Right ventricle myocardium superior (tissue), 1 donor: ENCODE data around the gene RPL36A. TPM values are rescaled to one million over a fixed set of nuclear protein-coding genes. Genes with fewer than 3 reads are reported as not detected.

Source experiments
- ATAC-seq: fragments of 200-7000 bp; cut with Tn5 transposase; one replicate; pipeline ENCODE4 v1.9.1; 2020; ENCODE audit warnings: mild to moderate bottlenecking; ENCODE audit not compliant: poor library complexity
- DNase-seq: peaks from one replicate; pipeline ENCODE4 v3.0.0-alpha.2; 2020
- intact Hi-C: fragments of 100-400 bp; cut with DNase I; formaldehyde crosslinking; loops from one replicate; pipeline ENCODE4 v1.11.2; 2022
- total RNA-seq: library from RNA; stranded (reverse); fragmentation: NEBNext Ultra II Directional; extraction: Animal tissue kit (Norgen Biotek cat#: 25700); gene quantifications from one replicate; pipeline ENCODE4 v1.2.1, GENCODE V29; 2021
- donor health status: DM: no; HTN: yes; CAD: no; lungs with severe emphysema.

RPL36A gene
- total RNA-seq, 1 donor from 2014 or later: 72.0 TPM

DNA sequence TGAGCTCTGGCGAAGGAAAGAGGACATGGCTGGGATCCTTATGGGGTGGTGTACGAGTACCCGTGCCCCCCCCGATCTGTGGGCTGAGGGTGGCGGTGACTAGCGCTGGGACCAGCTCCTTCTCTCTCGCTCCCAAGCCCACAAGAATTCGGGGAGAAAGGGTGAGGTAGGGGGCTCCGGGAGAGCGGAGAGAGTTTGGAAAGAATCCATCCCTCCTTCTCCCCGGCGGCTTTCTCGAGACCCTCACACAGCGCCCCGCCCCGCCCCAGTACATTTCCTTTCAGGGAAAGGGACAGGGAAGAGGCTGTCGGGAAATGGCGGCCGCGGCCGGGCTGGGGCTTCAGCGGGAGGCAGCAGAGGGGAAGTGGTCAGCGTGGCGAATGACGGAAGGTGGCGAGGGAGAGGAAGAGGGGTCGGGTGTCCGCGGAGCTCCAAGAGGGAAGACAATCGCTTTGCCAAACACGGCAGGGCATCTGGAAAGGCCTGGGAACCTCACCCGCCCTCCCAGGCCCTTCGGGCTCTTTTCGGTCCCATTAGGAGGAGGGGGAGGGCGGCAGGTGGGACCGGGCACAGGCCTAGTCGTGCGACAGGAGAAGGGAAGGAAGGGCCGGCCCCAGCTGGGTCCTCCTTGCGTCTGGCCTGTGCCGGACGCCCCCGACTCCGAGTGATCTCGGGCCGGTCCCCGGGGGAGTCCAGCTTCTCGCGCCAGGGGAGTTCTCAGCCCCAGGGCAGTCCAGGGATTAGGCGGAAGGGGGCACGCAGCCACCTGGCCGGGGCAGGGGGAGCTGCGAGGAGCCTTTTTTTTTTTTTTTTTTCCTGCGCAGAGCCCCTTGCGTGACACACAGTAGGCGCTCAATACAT is 27.4 kb downstream of the RPL36A start:
- intact Hi-C loops: no loop called here
- peak; percentile 83 for DNase-seq
- peak; percentile 92 for ATAC-seq

DNA sequence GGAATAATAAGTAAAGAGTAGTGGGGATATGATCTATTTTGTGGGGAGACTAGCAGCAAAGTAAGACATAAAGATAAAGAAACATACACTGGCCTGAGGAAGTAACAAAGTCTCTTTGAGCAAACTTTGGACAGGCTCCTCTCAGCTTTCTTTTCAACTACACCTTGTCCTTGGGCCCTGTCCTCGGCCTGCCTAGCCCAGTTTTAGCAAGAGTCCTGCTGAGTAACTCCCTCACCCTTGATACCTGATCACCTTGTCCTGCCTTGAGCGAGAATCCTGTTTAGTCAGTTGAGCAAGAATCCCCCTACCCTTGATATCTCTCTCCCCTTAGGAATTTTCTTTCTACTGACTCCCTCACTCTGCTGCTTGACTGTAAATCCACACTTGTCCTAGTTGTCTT is 28.7 kb downstream of the RPL36A start:
- DNase-seq (no peak), ATAC-seq (no peak)
- intact Hi-C loops: no loop called here

DNA sequence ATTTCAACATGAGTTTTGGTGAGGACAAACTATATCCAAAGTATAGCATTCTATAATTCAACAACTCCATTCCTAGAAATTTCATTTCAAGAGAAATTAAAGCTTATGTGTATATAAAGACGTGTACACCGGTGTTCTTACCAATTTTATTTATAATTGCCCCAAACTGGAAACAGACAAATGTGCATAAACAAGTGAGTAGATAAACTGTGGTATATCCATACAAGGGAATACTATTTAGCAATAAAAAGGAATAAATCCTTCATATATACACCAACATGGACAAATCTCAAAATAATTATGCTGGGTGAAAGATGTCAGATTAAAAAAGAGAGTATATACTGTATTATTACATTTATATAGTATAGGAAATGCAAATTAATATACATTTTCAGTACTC is 37.1 kb downstream of the RPL36A start:
- no peak for ATAC-seq
- intact Hi-C loops: no loop called here
- DNase-seq: no peak

DNA sequence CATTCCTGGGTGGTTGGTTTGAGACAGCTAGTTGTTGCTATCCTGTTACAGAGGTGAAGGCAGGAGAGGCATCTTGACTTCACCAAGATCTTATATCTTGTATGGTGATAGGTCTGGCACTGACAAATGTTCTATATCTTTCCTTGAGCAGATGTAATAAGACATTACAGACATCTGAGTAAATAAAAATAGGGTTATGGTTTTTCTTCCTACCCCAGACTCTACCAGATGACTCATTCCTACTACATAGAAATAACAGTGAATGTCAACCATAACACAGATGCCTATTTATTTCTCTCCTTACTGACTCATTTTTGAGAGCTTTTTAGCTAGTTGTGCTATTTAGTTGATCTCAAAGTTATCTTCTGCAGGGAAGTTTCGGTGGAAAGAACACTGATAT is 39.1 kb downstream of the RPL36A start:
- no peak for ATAC-seq

DNA sequence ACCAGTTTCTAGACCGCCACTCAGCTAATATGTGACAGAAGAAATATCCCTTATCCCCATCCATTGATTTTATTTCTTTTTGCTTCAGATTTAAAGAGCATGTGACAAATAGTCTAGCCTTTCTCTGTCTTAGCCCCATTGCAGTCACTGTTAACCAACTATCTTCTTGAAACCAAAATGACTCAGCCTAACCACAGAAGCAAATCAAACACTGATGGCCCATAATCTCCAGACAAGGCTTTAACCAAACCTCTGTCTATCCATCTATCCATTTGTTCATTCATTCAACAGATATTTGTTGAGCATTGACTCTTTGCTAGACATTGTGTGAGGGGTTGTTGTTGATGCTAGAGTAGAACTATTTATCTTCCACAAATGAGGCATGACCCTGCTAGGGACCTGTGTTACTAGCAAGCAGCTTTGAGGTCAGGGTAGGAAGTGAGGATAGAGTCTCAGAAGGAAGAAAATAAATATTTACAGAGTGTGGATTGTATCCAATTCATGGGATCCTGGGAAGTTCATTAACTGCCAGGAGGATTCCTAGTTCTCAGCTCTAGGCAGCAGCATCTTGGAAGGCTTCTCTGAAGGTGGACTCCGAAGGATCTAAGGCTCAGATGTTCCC is 39.8 kb downstream of the RPL36A start:
- DNase-seq: no peak
- intact Hi-C loops: no loop called here
- ATAC-seq: no peak

More for the DNA sequence above, 39.1 kb downstream of the RPL36A start:
- DNase-seq: no peak
- intact Hi-C loops: no loop called here

DNA sequence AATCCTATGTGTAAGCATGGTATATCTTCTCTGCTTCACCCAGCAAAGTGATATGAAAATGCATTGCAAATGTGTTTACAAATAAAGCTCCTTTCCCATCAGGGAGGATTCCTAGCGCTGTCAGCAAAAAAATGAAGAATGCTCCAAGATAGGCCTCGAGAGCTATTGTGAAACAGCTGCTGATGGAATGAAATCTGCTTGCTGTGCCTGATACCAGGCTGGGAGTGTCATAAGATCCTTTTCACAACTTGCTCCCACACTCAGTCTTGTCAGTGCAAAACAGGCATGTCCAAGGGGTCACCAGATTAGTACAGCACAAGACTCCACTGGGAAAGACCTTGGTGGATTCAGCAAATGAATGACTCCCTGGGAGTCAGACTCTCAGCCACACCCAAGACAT is 51.3 kb downstream of the RPL36A start:
- intact Hi-C loops: no loop called here
- ATAC-seq (peak; percentile 25), DNase-seq (no peak)

Other genes starting within 250 kb of the RPL36A start
- 0.05 TPM for gene DRP2, start 171.2 kb upstream of the RPL36A start, total RNA-seq
- gene TAF7L, start 99.7 kb upstream of the RPL36A start, total RNA-seq: not detected
- 20.3 TPM for gene TIMM8A, start 42.3 kb upstream of the RPL36A start, total RNA-seq
- 1.8 TPM for gene BTK, start 4.8 kb upstream of the RPL36A start, total RNA-seq
- gene GLA, start 16.9 kb downstream of the RPL36A start, total RNA-seq: 9.1 TPM
- 46.9 TPM for gene HNRNPH2, start 17.2 kb downstream of the RPL36A start, total RNA-seq
- 4.6 TPM for gene ARMCX4, start 94.4 kb downstream of the RPL36A start, total RNA-seq
- gene ARMCX1, start 159.5 kb downstream of the RPL36A start, total RNA-seq: 29.8 TPM
- 22.3 TPM for gene ARMCX6, start 227.0 kb downstream of the RPL36A start, total RNA-seq
- gene ARMCX3, start 232.1 kb downstream of the RPL36A start, total RNA-seq: 53.5 TPM